ENCODE data around the gene SLC16A9. TPM values are rescaled to one million over a fixed set of nuclear protein-coding genes. Genes with fewer than 3 reads are reported as not detected.

The SLC16A9 gene
- total and polyA plus RNA-seq, 12 donors = 0.12 to 3.3 (median 2.0) TPM

- Histone ChIP-seq H3K27me3 (peaks cover 0 to 11% (median 0%) of the 10 kb centered on the region in 7 donors), H3K9me3 (no peaks in the 10 kb centered on the region), H3K4me1 (peaks cover 0 to 7% (median 0%) of the 10 kb centered on the region in 9 donors), H3K4me3 (no peak overlapping the region), H3K36me3 (no peaks in the 10 kb centered on the region), H3K27ac (no peak overlapping the region)
- intact Hi-C loops (cut with DNase I) = loop anchor here (1.0 to 10.0 kb wide), 17 partner anchors 178 to 1018 kb away; partner anchors contain the start of gene CCDC6 (in 4 of the 10)
- DNase-seq (no peak), ATAC-seq (no peak)
- WGBS, 2 donors = 59 to 75% methylated on average over 3 of the region's 3 CpGs
- no peak for TF ChIP-seq CTCF (IDR thresholded peaks at IDR 0.05)
Observed at GRCh38 chr10:59626523-59626869, 83.2 kb downstream of the SLC16A9 start.

- H3K4me1 ChIP-seq = peaks cover 0 to 7% (median 0%) of the 10 kb centered on the region in 9 donors
- no peaks in the 10 kb centered on the region for H3K9me3 ChIP-seq
- peak overlapping the region in 2 of 10 donors; percentile 11 to 36 for H3K27ac ChIP-seq
- DNase-seq = peak in 1 of 2 donors; percentile 36
- peak; percentile 63 to 86 (median 80) for ATAC-seq
- peaks cover 0 to 11% (median 0%) of the 10 kb centered on the region in 7 donors for H3K27me3 ChIP-seq
- no peak overlapping the region for H3K4me3 ChIP-seq
- H3K36me3 ChIP-seq = no peaks in the 10 kb centered on the region
- intact Hi-C loops (cut with DNase I) = loop anchor here (1.0 to 10.0 kb wide), 17 partner anchors 179 to 1019 kb away; partner anchors contain the start of gene CCDC6 (in 4 of the 10)
- peak; percentile 44 to 86 (median 81) for TF ChIP-seq CTCF (IDR thresholded peaks at IDR 0.05)
- 22 to 27% methylated on average over 8 of the region's 8 CpGs for whole genome bisulfite sequencing, 2 donors
Observed at GRCh38 chr10:59625721-59626522, 83.7 kb downstream of the SLC16A9 start.

GRCh38 chr10:59624951-59625350, 84.7 kb downstream of the SLC16A9 start:
- TF ChIP-seq CTCF (IDR thresholded peaks at IDR 0.05) = no peak
- DNase-seq (no peak), ATAC-seq (no peak)
- Histone ChIP-seq H3K4me1 (peaks cover 0 to 7% (median 0%) of the 10 kb centered on the region in 9 donors), H3K9me3 (no peaks in the 10 kb centered on the region), H3K4me3 (no peak overlapping the region), H3K27me3 (peaks cover 0 to 5% (median 0%) of the 10 kb centered on the region in 7 donors), H3K27ac (peak overlapping the region in 2 of 10 donors; percentile 11 to 26), H3K36me3 (no peaks in the 10 kb centered on the region)
- intact Hi-C loops (cut with DNase I) = loop anchor here (1.0 to 10.0 kb wide), 20 partner anchors 180 to 1020 kb away; partner anchors contain the start of gene CCDC6 (in 4 of the 10)
- 90% methylated on average over 8 of the region's 8 CpGs for WGBS, 2 donors

GRCh38 chr10:59624136-59624535, 85.5 kb downstream of the SLC16A9 start:
- no peak for TF ChIP-seq CTCF (IDR thresholded peaks at IDR 0.05)
- ATAC-seq = no peak
- peak overlapping the region in 5 of 10 donors; percentile 3 to 68 (median 47) for H3K27ac ChIP-seq
- no peak overlapping the region for H3K4me3 ChIP-seq
- no peak for DNase-seq
- 87 to 90% methylated on average over 3 of the region's 3 CpGs for WGBS, 2 donors
- no peaks in the 10 kb centered on the region for H3K36me3 ChIP-seq
- peaks cover 0 to 7% (median 0%) of the 10 kb centered on the region in 9 donors for H3K4me1 ChIP-seq
- intact Hi-C loops (cut with DNase I) = loop anchor here in 9 of 10 donors (1.0 to 10.0 kb wide), 14 partner anchors 181 to 1021 kb away; partner anchors contain the start of gene CCDC6 (in 2 of the 9)
- no peaks in the 10 kb centered on the region for H3K27me3 ChIP-seq
- H3K9me3 ChIP-seq = no peaks in the 10 kb centered on the region
